Kidney epithelial cell (primary cell): ENCODE data around the gene KIF21A. TPM values are rescaled to one million over a fixed set of nuclear protein-coding genes. Genes with fewer than 3 reads are reported as not detected.

Experiments used
- DNase-seq: peaks from one replicate; pipeline ENCODE4 v3.0.0-alpha.2; 2010; ENCODE audit warnings: low read depth
- H3K27me3 ChIP-seq: 2 replicates; pipeline ENCODE4 v1.6.0; 2011; ENCODE audit warnings: low read length; ENCODE audit not compliant: control insufficient read depth, insufficient read depth
- H3K36me3 ChIP-seq: 2 replicates; pipeline ENCODE4 v1.5.1; 2011; ENCODE audit warnings: low read length; ENCODE audit not compliant: control insufficient read depth, insufficient read depth
- H3K4me3 ChIP-seq: 2 replicates; pipeline ENCODE4 v1.5.1; 2011; ENCODE audit warnings: low read depth, mild to moderate bottlenecking, control low read depth, low read length
- CTCF ChIP-seq: IDR thresholded peaks from 2 replicates; pipeline ENCODE4 v1.5.1; 2011; ENCODE audit warnings: mild to moderate bottlenecking, moderate library complexity, low read length, control low read depth, inconsistent platforms; ENCODE audit not compliant: insufficient read depth, poor library complexity, severe bottlenecking
- total RNA-seq: library from RNA; depleted of rRNA; stranded (reverse); fragments of >200 nt; gene quantifications from 2 replicates; pipeline ENCODE4 v1.2.3, GENCODE V29; 2015

Gene KIF21A
- total RNA-seq, 1 donor from 2014 or later, result 17.8 TPM

GRCh38 chr12:39441963-39442830, 723 bp downstream of the KIF21A start:
- H3K36me3 ChIP-seq, result no peaks in the 10 kb centered on the region
- DNase-seq, result no peak
- H3K4me3 ChIP-seq, result peak overlapping the region; percentile 72
- no peaks in the 10 kb centered on the region for H3K27me3 ChIP-seq
- TF ChIP-seq CTCF, result no peak

GRCh38 chr12:39441189-39441962, 1.5 kb downstream of the KIF21A start:
- Histone ChIP-seq H3K27me3 (no peaks in the 10 kb centered on the region), H3K36me3 (no peaks in the 10 kb centered on the region), H3K4me3 (peak overlapping the region; percentile 72)
- DNase-seq, result no peak
- no peak for TF ChIP-seq CTCF

GRCh38 chr12:39440781-39441180, 2.1 kb downstream of the KIF21A start:
- Histone ChIP-seq H3K27me3 (no peaks in the 10 kb centered on the region), H3K36me3 (no peaks in the 10 kb centered on the region), H3K4me3 (no peak overlapping the region)
- DNase-seq, result no peak
- TF ChIP-seq CTCF, result no peak

GRCh38 chr12:39440101-39440500, 2.8 kb downstream of the KIF21A start:
- Histone ChIP-seq H3K4me3 (no peak overlapping the region), H3K36me3 (no peaks in the 10 kb centered on the region), H3K27me3 (no peaks in the 10 kb centered on the region)
- TF ChIP-seq CTCF, result no peak
- no peak for DNase-seq

- no peaks in the 10 kb centered on the region for H3K27me3 ChIP-seq
- H3K4me3 ChIP-seq, result no peak overlapping the region
- H3K36me3 ChIP-seq, result no peaks in the 10 kb centered on the region
- DNase-seq, result no peak
- TF ChIP-seq CTCF, result no peak
These were observed 7.4 kb downstream of the KIF21A start for GRCh38 chr12:39435531-39435930.
